Activated B cell treated with CpG ODN at 0.5 μM for 24 hours (primary cell): ENCODE data around the gene MPHOSPH9. TPM values are rescaled to one million over a fixed set of nuclear protein-coding genes. Genes with fewer than 3 reads are reported as not detected.
A peak's percentile ranks its signal among the peaks of the same experiment; 100 is the strongest.

Experiments used
- ATAC-seq: fragments of 200-7000 bp; cut with Tn5 transposase; one replicate; pipeline ENCODE4 v1.10.0; 2021; ENCODE audit warnings: low read depth, mild to moderate bottlenecking, moderate library complexity
- CTCF ChIA-PET: fragments of 350-600 bp; sonication (Branson Sonifier 250); formaldehyde crosslinking; loops from one replicate; lab custom pipeline; 2021; ENCODE audit warnings: antibody characterized with exemption; lab: Charles Lee
- POLR2A ChIA-PET: fragments of 350-600 bp; sonication (Branson Sonifier 250); formaldehyde crosslinking; loops from one replicate; lab custom pipeline; 2021; ENCODE audit warnings: antibody characterized with exemption; lab: Charles Lee
- DNase-seq: peaks from one replicate; pipeline ENCODE4 v3.0.0; 2022
- H3K27ac Mint-ChIP-seq: one replicate; pipeline ENCODE4 v1.8.0; 2020; ENCODE audit warnings: mixed read lengths
- H3K27me3 Mint-ChIP-seq: one replicate; pipeline ENCODE4 v1.8.0; 2021; ENCODE audit warnings: mixed read lengths
- H3K36me3 Mint-ChIP-seq: one replicate; pipeline ENCODE4 v1.8.0; 2021; ENCODE audit warnings: low read depth, mixed read lengths
- H3K4me1 Mint-ChIP-seq: one replicate; pipeline ENCODE4 v1.8.0; 2021; ENCODE audit warnings: mixed read lengths
- H3K4me3 Mint-ChIP-seq: one replicate; pipeline ENCODE4 v1.8.0; 2020; ENCODE audit warnings: mild to moderate bottlenecking, mixed read lengths
- H3K9me3 Mint-ChIP-seq: one replicate; pipeline ENCODE4 v1.8.0; 2020; ENCODE audit warnings: mixed read lengths
- intact Hi-C: fragments of 100-400 bp; cut with micrococcal nuclease; formaldehyde crosslinking; loops from one replicate; pipeline ENCODE4 v1.15.1; 2024
- total RNA-seq: library from RNA; stranded (reverse); gene quantifications from 2 replicates; pipeline ENCODE4 v1.2.3, GENCODE V29; 2022
- TF ChIP-seq, protein P1 (sequence below): fragments of 200-600 bp; IDR thresholded peaks from one replicate; pipeline ENCODE4 v1.8.0; 2022; ENCODE audit warnings: antibody characterized with exemption, mild to moderate bottlenecking

Gene MPHOSPH9
- total RNA-seq, 1 donor from 2014 or later: 47.2 TPM

DNA sequence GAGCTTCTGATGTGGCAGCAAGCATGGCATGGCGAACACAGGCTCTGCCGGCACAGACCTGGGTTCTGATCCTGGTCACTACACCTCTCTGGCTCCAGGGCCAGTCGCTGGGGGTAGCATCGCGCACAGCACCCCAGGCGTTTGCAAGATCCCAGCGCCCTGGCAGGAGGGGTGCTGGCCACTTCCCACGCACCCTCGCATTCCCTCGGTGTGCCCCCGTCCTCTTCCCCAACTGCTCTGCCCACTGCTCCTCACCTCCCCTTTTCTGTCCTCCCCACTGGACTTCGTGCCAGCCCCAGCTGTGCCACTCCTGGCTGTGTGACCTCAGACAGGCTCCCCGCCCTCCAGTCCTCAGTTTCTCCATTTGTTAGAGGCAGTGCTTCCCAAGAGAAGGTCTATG is 35.9 kb upstream of the MPHOSPH9 start:
- ATAC-seq: no peak
- DNase-seq: no peak
- ChIA-PET CTCF (interaction anchor here (1.2 to 1.3 kb wide), 2 partner anchors 31 to 351 kb away, joined by 3 to 4 read pairs; no protein-coding TSS in a partner anchor), POLR2A (interaction anchor here (0.6 to 2.0 kb wide), 3 partner anchors 31 to 36 kb away, joined by 3 to 9 read pairs (median 3); partner anchors contain the start of genes MPHOSPH9 and MTRFR)
- Mint-ChIP-seq H3K27me3 (no peaks in the 10 kb centered on the region), H3K4me3 (peak overlapping the region; percentile 81), H3K9me3 (no peaks in the 10 kb centered on the region), H3K4me1 (peaks cover 31% of the 10 kb centered on the region), H3K27ac (peak overlapping the region; percentile 30), H3K36me3 (peaks cover 3% of the 10 kb centered on the region)
- intact Hi-C loops: loop anchor here (2.0 kb wide), 1 partner anchor 96 kb away; the partner anchor contains the start of gene SBNO1
- TF ChIP-seq, protein P1, sequence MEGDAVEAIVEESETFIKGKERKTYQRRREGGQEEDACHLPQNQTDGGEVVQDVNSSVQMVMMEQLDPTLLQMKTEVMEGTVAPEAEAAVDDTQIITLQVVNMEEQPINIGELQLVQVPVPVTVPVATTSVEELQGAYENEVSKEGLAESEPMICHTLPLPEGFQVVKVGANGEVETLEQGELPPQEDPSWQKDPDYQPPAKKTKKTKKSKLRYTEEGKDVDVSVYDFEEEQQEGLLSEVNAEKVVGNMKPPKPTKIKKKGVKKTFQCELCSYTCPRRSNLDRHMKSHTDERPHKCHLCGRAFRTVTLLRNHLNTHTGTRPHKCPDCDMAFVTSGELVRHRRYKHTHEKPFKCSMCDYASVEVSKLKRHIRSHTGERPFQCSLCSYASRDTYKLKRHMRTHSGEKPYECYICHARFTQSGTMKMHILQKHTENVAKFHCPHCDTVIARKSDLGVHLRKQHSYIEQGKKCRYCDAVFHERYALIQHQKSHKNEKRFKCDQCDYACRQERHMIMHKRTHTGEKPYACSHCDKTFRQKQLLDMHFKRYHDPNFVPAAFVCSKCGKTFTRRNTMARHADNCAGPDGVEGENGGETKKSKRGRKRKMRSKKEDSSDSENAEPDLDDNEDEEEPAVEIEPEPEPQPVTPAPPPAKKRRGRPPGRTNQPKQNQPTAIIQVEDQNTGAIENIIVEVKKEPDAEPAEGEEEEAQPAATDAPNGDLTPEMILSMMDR: no peak

DNA sequence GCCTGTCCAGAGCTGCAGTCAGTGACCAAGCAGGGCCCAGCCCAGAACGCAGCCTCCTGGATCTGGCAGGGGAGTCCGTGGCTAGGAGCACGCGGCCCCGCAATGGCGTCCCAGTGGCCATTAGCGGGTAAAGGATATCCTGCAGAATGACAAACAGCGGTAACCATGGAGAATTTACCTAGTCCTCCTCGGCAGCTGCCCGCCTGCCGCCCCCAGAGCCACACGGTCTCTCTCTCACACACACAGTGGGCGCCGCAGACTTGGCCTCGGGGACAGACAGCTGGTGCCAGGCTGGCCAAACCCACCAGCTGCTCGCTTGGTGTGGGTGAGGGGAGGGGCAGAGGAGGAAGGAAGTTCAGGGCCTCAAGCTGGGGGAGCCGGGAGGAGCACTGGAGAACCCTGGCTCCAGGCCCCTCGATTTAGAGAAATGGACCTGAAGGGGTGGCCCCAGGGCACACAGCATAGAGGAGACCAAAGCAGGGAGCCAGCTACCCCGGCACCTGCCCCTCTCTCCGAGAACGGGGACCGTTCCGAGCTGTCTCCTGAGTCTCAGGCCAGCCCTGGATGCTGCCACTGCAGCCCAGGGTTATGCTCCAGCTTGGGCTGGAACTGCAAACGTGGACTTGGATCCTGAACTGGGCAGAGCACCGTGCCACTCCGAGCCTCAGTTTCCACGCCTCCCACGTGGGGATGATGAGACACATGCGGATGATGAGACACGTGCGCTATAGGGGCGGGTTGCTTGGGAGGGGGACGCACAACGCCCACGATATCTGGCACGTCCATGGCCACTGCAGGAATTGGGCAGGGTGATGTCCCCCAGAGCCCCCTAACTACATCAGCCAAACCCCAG is 35.3 kb upstream of the MPHOSPH9 start:
- no peak overlapping the region for H3K27ac Mint-ChIP-seq
- CTCF ChIA-PET: interaction anchor here (1.2 to 1.3 kb wide), 2 partner anchors 30 to 352 kb away, joined by 3 to 4 read pairs; no protein-coding TSS in a partner anchor

DNA sequence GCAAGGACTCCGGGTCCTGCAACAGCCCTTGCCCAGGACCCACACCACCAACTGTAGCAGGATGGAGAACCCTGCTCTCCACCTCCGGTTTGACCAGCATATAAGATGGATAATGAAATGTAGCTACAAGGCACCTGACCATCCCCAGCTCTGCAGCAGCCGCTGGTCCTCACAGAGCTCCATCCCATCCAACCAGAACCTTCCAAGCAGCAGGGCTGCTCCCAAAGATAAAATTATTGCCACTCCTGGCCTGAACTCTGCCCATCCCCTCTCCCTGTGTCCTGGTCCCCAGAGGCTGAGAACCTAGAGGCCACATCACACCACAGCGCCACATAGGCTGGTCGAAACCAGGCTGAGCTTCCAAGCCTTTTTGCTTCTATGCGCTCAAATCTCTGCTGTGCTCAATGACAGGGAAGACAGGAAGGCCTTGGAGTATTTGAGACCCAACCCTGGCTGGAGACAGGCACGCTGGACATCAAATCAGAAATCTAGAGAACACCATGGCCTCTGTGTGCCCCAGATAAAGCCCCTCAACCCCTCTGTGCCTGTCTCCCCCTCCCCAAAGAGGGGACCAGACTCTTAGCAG is 34.5 kb upstream of the MPHOSPH9 start:
- ChIA-PET POLR2A (interaction anchor here (0.6 kb wide), 1 partner anchor 364 kb away, joined by 6 read pairs; no protein-coding TSS in a partner anchor), CTCF (interaction anchor here (1.2 kb wide), 1 partner anchor 30 kb away, joined by 3 read pairs; no protein-coding TSS in a partner anchor)
- TF ChIP-seq, protein P1: no peak

More for the DNA sequence above, 35.3 kb upstream of the MPHOSPH9 start:
- no peaks in the 10 kb centered on the region for H3K27me3 Mint-ChIP-seq
- DNase-seq: no peak
- H3K4me1 Mint-ChIP-seq: peaks cover 31% of the 10 kb centered on the region
- H3K4me3 Mint-ChIP-seq: peak overlapping the region; percentile 70
- intact Hi-C loops: loop anchor here (2.0 kb wide), 1 partner anchor 97 kb away; the partner anchor contains the start of gene SBNO1
- H3K9me3 Mint-ChIP-seq: no peaks in the 10 kb centered on the region
- TF ChIP-seq, protein P1: no peak
- H3K36me3 Mint-ChIP-seq: peaks cover 3% of the 10 kb centered on the region
- POLR2A ChIA-PET: interaction anchor here (0.8 to 0.9 kb wide), 2 partner anchors 30 to 209 kb away, joined by 3 to 4 read pairs; no protein-coding TSS in a partner anchor
- ATAC-seq: no peak

DNA sequence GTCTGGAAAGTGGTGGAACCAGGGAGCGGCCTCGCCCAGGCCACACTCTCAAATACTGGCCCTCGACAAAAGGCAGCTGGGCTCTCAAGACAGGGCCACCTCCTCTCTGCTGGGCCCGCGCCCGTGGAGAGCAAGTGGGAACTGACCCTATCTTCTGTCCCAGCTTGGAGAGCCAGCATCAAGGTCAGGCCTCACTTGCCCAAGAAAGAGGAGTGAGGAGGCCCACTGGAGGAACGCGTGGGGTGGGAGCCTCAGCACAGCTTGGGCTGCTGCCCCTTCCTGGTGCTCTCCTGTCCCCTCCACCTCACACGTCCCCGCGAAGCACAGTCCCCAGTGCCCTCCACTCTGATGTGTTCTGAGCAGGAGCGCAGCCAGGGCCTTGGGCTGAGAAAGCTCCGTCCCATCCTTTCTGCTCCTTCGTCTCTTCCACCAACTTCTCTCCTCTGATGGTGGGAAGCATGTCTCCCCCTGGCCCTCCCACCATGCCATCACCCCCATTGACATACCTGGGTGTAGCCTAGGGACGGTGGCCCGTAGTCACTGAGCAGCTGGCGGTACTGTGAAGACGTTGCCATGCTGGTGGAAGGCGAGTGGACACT is 33.8 kb upstream of the MPHOSPH9 start:
- no peaks in the 10 kb centered on the region for H3K9me3 Mint-ChIP-seq
- H3K27ac Mint-ChIP-seq: no peak overlapping the region
- DNase-seq (no peak), ATAC-seq (no peak)
- intact Hi-C loops: no loop called here
- no peak overlapping the region for H3K4me3 Mint-ChIP-seq
- TF ChIP-seq, protein P1: no peak
- ChIA-PET CTCF (no interaction called here), POLR2A (interaction anchor here (0.6 kb wide), 1 partner anchor 365 kb away, joined by 6 read pairs; no protein-coding TSS in a partner anchor)
- peaks cover 27% of the 10 kb centered on the region for H3K4me1 Mint-ChIP-seq
- H3K27me3 Mint-ChIP-seq: no peaks in the 10 kb centered on the region
- H3K36me3 Mint-ChIP-seq: peaks cover 3% of the 10 kb centered on the region

More for the DNA sequence above, 34.5 kb upstream of the MPHOSPH9 start:
- Mint-ChIP-seq H3K36me3 (peaks cover 3% of the 10 kb centered on the region), H3K4me1 (peaks cover 31% of the 10 kb centered on the region), H3K27ac (no peak overlapping the region), H3K9me3 (no peaks in the 10 kb centered on the region), H3K27me3 (no peaks in the 10 kb centered on the region), H3K4me3 (no peak overlapping the region)
- DNase-seq (no peak), ATAC-seq (no peak)
- intact Hi-C loops: no loop called here
